CD4-positive, alpha-beta T cell treated with Interleukin-17A for 4 hours (primary cell): ENCODE measurements around the gene EHBP1.
"Not testable (repeated sequence)": the region's sequence is repeated elsewhere in the genome, so short reads cannot be mapped to it uniquely, and the experiment has no call there.

Source experiments
- DNase-seq: peaks from one replicate; pipeline ENCODE4 v3.0.0-alpha.2; 2020; ENCODE audit warnings: mixed read lengths

Gene EHBP1

GRCh38 chr2:63054841-63055225 is 349.3 kb downstream of the EHBP1 start:
- no peak for DNase-seq

- no peak for DNase-seq
Observed at GRCh38 chr2:63055226-63056106, 350.0 kb downstream of the EHBP1 start.

GRCh38 chr2:63056107-63057050 is 350.9 kb downstream of the EHBP1 start:
- no peak for DNase-seq

- no peak for DNase-seq
Observed at GRCh38 chr2:63057249-63058143, 352.0 kb downstream of the EHBP1 start.

GRCh38 chr2:63058144-63058920 is 352.8 kb downstream of the EHBP1 start:
- DNase-seq = no peak

- no peak for DNase-seq
Observed at GRCh38 chr2:63058921-63059792, 353.6 kb downstream of the EHBP1 start.

- DNase-seq = no peak
Observed at GRCh38 chr2:63059793-63060471, 354.4 kb downstream of the EHBP1 start.

GRCh38 chr2:63060472-63060991 is 355.0 kb downstream of the EHBP1 start:
- DNase-seq = no peak

- DNase-seq = no peak
Observed at GRCh38 chr2:63064197-63064596, 358.7 kb downstream of the EHBP1 start.

- DNase-seq = no peak
Observed at GRCh38 chr2:63064661-63065060, 359.1 kb downstream of the EHBP1 start.

- no peak for DNase-seq
Observed at GRCh38 chr2:63066265-63066664, 360.8 kb downstream of the EHBP1 start.

GRCh38 chr2:63066838-63067237 is 361.3 kb downstream of the EHBP1 start:
- DNase-seq = no peak

GRCh38 chr2:63071664-63072063 is 366.2 kb downstream of the EHBP1 start:
- DNase-seq = no peak

GRCh38 chr2:63073994-63074393 is 368.5 kb downstream of the EHBP1 start:
- no peak for DNase-seq

- not testable (repeated sequence) for DNase-seq
Observed at GRCh38 chr2:63074399-63074798, 368.9 kb downstream of the EHBP1 start.

GRCh38 chr2:63078852-63079606 is 373.5 kb downstream of the EHBP1 start:
- DNase-seq = no peak

- no peak for DNase-seq
Observed at GRCh38 chr2:63081404-63081803, 375.9 kb downstream of the EHBP1 start.

- DNase-seq = no peak
Observed at GRCh38 chr2:63086687-63087086, 381.2 kb downstream of the EHBP1 start.

GRCh38 chr2:63092401-63092800 is 386.9 kb downstream of the EHBP1 start:
- no peak for DNase-seq
